GM19025 (cell line): ENCODE data around the gene RAB38.

Experiments used
- ATAC-seq: cut with Tn5 transposase; IDR thresholded peaks from one replicate; pipeline ENCODE4 v1.9.1; 2021; ENCODE audit warnings: mild to moderate bottlenecking, low read depth, moderate library complexity; ENCODE audit not compliant: unreplicated experiment

RAB38 gene

DNA sequence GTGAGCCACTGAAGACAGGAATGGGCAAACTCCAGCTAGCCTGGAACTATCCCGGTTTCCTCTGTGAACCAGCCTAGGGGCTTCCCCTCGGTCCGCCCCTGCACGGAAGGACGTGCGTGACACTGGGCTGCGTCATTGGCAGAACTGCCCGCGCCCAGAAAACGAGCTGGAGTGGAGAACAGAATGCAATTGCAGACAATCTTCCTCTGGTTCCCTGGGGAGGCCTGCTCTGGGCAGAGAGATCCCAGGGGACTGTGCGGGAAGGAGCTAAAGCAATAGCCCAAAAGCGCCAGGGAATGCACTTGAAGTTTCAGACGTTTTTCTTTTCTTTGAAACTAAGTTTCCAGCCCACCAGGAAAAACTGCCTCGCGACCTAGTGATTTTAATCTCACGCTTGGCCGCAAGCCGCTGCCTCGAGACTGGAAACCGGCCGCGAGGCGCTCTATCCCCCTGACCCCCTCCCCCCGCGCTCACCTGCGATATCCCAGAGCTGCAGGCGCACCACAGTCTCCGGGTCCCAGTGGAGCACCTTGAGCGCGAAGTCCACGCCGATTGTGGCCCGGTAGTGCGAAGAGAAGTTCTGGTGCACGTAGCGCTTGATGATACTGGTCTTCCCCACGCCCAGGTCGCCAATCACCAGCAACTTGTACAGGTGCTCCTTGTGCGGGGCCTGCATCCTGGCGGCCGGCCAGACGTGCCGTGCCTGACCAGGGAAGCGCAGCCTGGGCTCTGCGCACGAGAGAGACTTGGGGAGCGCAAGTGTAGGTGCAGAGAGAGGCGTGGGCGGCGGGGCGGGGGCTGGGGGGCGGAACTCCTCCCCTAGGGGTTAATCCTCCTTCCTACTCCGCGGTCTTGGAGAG is at the start of gene RAB38:
Gene RAB38, minus strand, starts transcription at position 735 of the 860 bp plus-strand sequence. Its CDS starts 59 bp downstream, at position 676.
- no peak for ATAC-seq

DNA sequence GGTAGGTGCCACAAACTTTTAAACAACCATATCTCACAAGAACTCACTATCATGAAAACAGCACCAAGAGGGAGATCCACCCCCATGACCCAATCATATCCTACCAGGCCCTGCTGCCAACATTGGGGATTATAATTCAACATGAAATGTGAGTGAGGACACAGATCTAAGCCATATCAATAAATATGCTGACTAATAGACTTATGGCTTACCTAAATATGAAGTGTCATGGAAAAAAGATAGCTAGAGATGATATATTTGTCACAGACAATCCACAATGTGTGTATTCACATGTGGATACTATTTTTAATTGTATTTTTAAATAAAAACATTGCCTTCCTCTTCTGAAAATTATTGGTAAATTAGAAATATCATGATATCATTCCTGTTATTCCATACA is 38.2 kb upstream of the RAB38 start:
- no peak for ATAC-seq

DNA sequence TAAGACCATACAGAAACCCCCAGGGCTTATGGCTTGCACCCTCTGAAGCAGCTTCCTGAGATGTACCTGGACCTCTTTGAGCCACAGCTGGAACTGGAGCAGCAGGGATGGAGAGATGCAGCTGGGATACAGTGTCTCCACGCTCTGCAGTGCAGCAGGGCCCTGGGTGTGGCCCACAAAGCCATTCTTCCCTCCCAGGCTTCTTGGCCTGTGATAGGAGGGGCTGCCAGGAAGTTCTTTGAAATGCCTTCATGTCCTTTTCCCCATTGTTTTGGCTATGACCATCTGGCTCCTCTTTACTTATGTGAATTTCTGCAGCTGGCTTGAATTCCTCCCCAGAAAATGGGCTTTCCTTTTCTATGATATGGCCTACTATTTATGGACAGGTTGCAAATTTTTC is 37.1 kb upstream of the RAB38 start:
- ATAC-seq: no peak

DNA sequence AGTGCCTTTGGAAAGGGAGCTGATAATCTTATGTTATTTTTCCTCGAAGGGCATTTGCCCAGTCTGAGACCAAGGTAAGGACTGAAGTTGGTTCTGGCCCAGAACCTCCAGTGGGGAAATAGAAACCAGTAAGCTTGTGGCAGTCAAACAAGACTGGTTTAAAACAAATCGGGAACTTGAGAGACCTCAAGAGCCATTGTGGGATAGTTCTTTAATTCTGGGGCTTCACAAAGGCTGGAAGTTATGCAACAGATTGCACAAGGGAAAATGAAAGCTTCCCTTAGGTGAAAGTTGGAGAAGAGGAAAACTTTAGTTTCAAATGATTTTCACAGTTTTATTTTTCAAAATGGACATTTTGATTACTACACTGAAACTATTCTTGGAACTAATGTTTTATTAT is 33.5 kb upstream of the RAB38 start:
- no peak for ATAC-seq

DNA sequence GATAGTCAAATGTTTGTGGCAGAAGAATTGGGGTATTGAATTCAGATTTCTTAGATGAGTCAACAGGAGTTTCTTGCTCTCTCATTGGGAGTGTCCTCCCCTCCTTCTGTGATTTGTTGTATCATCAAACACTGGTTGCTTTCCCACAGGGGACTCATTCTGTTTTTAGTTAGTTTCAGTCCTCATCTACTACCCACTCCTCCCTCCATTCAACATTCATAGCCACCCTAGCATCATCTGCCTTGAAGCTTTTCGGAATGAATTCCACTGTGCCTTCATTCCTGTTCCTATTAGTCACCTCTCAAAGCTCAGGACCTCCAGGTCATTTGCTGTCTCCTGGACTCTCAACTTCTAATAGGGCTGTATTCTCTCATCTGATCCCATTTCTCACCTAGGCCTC is 31.5 kb upstream of the RAB38 start:
- no peak for ATAC-seq

DNA sequence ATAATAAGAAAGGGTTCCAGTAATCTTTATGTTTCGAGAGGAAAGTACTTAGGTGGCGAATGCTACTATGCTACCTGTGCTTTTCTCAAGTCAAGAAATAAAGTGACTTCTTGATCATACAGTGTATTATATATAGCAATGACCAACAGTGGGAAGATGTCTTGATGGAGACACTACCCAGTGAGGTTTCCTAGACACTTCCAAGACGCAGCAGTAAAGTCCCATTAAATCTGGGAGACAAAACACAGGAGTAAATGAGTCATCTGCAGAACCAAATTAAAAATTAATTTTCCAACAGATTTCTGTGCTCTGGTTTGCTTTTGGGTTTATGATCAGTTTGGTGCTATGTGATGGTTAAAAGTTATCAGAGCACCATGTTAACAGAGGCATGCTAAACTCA is 29.1 kb upstream of the RAB38 start:
- ATAC-seq: no peak

DNA sequence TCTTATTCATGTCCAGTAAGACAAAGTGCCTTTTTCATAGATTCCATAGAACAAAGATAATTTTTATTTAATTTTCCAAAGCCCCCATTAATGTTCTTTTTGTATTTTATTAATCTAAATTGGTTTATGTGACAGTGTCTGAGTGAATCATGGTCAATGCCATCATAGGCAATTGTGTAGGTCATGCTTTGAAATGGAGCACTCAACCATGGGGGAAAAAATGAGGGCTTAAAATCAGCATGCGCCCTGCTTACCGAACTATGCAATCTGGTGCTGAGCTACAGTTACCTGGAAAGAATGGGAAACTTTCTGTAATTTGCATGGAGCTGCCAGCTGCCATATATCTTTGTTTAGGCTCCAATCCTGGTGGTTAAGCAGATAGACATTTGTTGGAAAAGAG is 28.4 kb upstream of the RAB38 start:
- no peak for ATAC-seq

DNA sequence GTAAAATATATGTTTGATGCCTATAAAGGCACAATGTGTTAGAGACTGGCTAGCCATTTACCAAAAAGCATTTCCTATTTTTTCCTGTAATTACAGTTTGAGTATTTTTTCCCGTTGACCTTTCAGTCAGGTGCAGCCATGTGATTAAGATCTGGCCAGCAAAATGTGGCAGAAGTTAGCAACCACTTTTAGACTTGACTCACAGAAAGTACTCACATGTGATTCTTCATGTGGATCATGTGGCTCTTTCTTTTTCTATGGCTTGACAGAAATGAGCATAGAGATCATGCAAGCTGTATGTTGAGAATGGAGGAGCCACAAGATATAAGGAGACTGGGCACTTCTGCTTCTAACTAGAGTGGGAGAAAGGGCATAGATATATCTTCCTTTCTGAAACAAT is 27.3 kb upstream of the RAB38 start:
- ATAC-seq: no peak

DNA sequence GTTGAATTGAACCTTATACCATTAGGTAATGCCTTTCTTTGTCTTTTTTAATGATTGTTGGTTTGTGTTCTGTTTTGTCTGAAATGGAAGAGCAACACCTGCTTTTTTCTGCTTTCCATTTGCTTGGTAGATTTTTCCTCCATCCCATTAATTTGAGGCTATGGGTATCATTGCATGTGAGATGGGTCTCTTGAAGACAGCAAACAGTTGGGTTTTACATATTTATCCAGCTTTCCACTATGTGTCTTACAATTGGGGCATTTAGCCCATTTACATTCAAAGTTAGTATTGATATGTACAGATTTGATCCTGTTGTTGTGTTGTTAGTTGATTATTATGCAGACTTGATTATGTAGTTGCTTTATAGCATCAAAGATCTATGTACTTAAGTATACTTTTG is 21.1 kb upstream of the RAB38 start:
- ATAC-seq: no peak

DNA sequence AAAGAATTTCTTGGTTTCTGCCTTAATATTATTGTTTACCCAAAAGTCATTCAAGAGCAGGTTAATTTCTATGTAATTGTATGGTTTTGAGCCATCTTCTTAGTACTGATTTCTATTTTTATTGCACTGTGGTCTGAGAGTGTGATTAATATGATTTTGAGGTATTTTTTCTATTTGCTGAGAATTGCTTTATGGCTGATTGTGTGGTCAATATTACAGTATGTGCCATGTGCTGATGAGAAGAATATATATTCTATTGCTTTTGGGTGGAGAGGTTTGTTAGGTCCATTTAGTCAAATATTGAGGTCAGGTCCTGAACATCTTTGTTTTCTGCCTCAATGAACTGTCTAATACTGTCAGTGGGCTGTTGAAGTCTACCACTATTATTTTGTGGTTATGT is 20.7 kb upstream of the RAB38 start:
- ATAC-seq: no peak

DNA sequence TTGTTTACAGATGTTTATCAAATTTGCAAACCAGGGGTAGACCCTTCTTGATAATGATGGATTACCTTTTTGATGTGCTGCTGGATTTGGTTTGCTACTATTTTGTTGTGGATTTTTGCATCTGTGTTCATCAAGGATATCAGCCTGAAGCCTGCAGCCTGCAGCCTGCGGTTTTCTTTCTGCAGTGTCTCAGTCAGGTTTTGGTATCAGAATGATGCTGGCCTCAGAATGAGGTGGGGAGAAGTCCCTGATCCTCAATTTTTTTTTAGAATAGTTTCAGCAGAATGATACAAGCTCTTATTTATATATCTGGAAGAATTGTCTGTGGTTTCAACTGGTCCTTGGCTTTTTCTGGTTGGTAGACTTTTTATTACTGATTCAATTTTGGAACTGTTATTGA is 19.7 kb upstream of the RAB38 start:
- ATAC-seq: no peak

DNA sequence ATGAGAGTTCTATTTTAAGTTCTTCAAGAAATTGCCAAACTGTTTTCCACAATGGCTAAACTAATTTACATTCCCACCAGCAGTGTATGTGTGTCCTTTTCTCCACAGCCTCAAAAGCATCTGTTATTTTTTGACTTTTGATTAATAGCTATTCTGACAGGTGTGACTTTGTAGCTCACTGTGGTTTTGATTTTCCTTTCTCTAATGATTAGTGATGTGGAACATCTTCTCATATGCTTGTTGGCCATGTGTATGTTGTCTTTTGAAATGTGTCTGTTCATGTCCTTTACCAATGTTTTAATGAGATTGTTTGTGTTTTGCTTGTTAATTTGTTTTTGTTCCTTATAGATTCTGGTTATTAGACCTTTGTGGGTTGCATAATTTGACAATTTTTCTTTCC is 18.0 kb upstream of the RAB38 start:
- ATAC-seq: no peak

DNA sequence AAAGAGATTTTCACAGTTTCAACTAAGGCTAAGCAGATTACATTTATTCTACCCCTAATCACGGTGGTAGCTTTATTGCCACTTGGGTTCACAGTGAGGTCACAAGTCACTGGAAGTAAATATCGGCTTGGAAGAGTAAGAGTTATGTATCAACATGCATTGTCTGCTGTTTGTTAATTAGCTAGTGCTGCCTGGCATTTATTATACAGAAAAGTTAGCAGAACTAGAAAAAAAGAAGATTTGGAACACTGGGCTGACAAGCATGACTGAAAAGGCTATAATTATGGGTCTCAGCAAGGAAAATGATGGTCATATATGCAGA is 13.7 kb upstream of the RAB38 start:
- no peak for ATAC-seq

DNA sequence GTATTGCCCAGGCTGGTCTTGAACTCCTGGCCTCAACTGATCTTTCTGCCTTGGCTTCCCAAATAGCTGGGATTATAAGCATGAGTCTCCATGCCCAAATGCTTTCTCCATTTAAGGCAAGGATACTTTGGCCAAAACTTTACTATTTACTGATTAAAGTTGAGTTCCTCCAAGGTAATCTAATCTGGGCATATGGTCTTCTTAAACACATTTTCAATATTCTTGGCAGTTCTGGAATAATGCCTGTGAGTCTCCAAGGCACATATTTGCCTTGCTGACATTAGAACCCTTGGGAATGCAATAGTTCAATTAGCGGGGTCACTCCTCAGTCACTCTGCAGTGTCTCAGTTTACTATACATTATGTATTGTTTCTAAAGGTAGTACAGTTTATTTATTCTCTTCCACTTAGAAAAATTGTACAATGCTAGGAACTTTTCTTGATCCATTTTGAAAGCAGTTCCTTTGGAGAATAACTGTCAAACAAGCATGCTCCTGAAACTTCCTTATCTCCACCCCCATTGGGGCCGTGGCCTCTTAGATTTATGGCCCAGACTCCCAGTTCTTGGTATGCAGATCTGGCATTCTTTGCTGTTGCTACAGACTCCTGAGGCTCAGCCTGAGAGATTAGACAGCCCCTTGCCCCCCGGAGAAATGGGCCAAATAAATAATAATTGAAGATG is 13.1 kb upstream of the RAB38 start:
- no peak for ATAC-seq

DNA sequence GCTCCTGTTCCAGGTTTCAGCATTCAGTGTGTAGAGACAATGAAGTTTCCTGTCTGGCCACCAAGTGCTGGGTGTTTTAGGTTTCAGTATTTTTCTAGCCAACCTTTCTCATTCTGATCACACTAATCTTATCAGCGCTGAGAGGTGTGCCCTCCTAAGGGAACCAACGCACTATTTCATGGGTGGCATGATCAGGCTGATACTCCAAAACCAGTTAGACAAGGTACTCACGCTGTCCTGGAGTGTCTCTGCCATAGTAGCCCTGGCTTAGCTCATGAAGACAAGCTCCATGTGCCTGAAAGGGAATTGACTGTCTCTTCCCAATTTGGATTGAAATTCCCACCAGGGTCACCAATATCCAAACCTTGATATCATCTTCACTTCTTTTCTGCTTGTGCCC is 8.0 kb upstream of the RAB38 start:
- no peak for ATAC-seq

DNA sequence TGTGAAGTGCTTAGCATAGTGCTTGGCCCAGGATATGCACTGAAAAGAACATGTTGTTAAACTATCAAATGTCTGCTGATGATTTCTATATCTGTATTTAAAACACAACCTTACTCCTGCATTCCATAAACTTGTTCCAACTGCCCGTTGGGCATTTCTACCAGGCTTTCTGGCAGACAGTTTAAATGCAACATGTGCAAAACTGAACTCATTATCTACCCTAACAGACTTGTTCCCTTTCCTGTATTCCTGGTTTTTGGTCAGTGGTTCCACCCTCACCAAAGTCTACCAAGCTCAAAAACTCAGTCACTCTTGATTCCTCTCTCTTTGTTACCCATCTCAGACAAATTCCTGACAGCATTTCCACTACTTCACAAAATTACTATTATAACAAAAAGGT is 6.5 kb upstream of the RAB38 start:
- no peak for ATAC-seq

DNA sequence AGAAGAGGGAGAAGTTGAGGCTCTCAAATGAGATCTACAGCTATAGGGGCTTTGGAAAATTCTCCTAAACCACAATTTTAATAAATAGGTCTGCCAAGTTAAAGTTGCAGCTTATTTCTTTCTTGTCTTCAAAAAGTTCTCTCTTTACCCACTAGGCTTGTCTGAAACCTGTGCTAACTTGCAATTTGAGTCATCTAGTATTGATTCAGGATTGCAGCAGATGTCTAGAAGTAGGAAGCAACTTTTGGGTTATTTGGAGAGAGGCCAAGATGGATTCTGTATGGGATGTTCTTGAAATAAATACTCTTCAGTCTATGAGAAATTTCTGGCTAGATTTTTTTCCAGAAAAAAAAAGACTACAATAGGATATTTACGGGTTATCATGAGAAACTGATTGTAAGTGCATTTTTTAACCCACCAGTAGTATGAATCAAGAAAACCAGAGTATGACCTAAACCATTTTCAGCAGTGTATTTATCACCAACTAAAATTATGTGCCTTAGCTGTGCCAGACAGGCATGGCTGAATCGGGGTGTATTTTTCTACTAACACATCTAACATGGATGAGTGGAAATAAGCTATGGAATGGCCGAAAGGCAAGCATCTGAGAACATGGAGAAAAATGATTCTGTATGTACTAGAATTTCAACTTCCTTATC is 4.9 kb upstream of the RAB38 start:
- ATAC-seq: no peak

DNA sequence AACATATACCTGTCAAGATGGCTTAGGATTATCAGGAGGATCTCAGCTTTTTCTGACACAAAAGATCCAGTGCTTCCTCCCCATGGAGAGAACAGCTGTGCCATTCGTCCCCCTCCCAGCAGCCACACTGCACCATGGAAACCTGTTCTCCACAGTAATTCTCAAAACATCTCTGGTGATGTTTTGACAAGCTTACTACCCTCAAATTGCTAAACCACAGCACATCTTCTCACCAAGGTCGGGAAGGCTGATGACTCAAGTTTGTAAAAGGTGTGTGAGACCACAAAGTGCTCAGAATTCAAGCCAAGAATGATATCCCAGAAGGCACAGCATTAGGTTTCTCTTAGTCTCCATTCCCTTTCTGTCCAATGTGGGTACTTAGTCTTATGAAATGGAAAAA is 3.9 kb upstream of the RAB38 start:
- ATAC-seq: peak; percentile 57

DNA sequence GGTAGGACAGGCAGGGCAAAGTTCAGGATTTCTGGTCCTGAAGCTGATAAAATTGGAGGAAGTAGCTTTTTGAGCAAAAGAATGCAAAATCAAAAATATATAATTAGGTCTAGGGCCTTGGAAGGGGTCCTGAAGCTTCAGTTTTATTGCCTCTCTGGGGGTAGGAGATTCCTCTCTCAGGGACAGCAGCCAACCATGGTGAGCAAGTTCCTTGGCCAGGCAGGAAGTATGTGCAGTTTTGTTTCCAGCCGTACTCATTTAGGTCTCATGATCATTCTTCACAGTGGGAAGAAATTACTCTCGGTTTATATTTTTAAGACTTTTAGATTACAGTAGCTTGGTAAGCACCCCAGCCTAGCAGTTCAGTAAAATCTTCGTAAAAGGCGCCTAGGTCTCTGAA is 2.9 kb upstream of the RAB38 start:
- no peak for ATAC-seq

DNA sequence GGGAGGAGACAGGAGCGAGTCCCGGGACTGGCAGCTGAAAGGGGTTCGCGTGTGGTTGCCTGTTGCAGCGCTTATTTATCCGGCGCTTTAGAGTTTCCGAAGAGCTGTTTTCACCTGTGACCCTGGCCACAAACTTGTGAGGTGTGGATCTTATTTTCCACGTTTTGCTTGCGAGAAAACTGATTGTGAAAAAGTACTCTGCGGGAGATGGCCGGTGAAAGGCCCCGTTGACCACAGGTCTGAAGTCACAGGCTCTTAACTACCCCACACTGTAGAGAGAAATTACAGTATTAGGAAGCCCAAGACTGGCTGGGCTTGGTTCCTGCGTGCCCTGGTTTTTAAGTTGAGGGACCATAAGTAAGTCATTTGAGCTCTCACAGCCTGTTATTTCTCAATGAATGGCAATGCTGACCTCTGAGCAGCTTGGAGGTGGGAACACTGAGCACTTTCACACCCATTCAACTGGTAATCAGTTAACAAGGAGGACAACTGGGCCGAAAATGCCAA is 379 bp upstream of the RAB38 start:
- ATAC-seq: no peak

DNA sequence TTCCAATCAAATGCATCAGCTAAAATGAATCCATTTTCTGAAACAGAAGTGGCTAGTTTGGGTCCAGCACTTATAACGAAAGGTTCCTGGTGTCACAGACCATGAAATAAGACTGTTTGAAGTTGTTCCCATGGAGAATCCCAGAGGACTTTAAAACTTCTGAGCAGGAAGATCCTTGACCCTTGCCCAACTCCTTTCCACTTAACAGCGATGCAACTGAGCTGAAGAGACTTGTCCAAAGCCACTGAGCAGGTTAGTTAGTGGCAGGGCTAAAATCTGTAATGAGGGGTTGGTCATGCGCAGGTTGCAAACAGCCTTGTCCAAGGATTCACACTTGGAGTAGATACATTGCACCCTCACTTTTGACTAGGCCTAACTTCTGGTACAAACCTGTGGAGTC is 1.3 kb downstream of the RAB38 start:
- no peak for ATAC-seq

DNA sequence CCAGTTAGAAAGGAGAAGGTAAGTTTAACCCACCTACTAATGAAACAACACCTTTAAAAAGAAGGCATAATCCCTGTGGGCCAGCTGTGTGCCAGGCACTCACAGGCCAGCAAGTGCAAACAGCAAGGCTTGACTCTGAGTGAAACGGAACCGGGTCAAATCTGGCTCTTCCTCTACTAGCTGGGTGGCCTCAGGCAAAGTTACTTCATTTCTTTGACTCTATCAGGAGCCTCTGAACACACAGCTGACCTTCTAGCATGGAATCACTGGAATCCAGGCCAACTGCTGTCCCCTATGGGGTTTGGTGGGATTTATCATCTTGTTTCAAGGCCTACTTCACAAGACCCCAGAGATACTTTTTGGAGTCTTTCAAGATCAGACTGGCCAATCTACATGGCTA is 3.3 kb downstream of the RAB38 start:
- ATAC-seq: no peak
